HepG2 (cell line): Measurements from ENCODE around the gene FLYWCH1. TPM values are rescaled to one million over a fixed set of nuclear protein-coding genes. Genes with fewer than 3 reads are reported as not detected.

Experiments
- ARHGAP35 ChIP-seq: sonication (generic); formaldehyde crosslinking; IDR thresholded peaks from 2 replicates; pipeline ENCODE4 v1.9.0; 2022; ENCODE audit warnings: mild to moderate bottlenecking, inconsistent platforms, moderate library complexity, missing genetic modification reagents, borderline replicate concordance
- ERF ChIP-seq: IDR thresholded peaks from 2 replicates; pipeline ENCODE4 v1.6.1; 2018; ENCODE audit warnings: missing biosample characterization, missing genetic modification reagents
- FOXC1 ChIP-seq: sonication (generic); formaldehyde crosslinking; IDR thresholded peaks from 2 replicates; pipeline ENCODE4 v1.8.0; 2022; ENCODE audit warnings: mild to moderate bottlenecking, missing genetic modification reagents, borderline replicate concordance
- KDM5A ChIP-seq: fragments of 200-600 bp; sonication (generic); IDR thresholded peaks from 2 replicates; pipeline ENCODE4 v1.7.0; 2018; ENCODE audit warnings: antibody characterized with exemption, mild to moderate bottlenecking, low read length, borderline replicate concordance
- MEIS2 ChIP-seq: sonication (generic); formaldehyde crosslinking; IDR thresholded peaks from 2 replicates; pipeline ENCODE4 v1.9.0; 2021; ENCODE audit warnings: mild to moderate bottlenecking, missing genetic modification reagents
- MNT ChIP-seq: fragments of 450-650 bp; IDR thresholded peaks from 2 replicates; pipeline ENCODE4 v1.6.1; 2016
- MTA1 ChIP-seq: sonication (generic); formaldehyde crosslinking; IDR thresholded peaks from 2 replicates; pipeline ENCODE4 v1.4.0; 2020; ENCODE audit warnings: missing genetic modification reagents, mild to moderate bottlenecking, borderline replicate concordance
- POLR2AphosphoS5 ChIP-seq: IDR thresholded peaks from 2 replicates; pipeline ENCODE4 v1.6.1; 2012; ENCODE audit warnings: low read depth, low read length
- PTBP1 ChIP-seq: fragments of 200-400 bp; formaldehyde crosslinking; IDR thresholded peaks from 2 replicates; pipeline ENCODE4 v1.6.1; 2018; ENCODE audit warnings: low read length, low read depth; ENCODE audit not compliant: poor library complexity, severe bottlenecking
- TRAFD1 ChIP-seq: sonication (generic); formaldehyde crosslinking; IDR thresholded peaks from 2 replicates; pipeline ENCODE4 v1.5.1; 2020; ENCODE audit warnings: missing genetic modification reagents, mild to moderate bottlenecking, borderline replicate concordance
- TSC22D2 ChIP-seq: sonication (generic); formaldehyde crosslinking; IDR thresholded peaks from 2 replicates; pipeline ENCODE4 v1.5.1; 2020; ENCODE audit warnings: missing genetic modification reagents, mild to moderate bottlenecking, borderline replicate concordance
- XRCC5 ChIP-seq: fragments of 200-400 bp; formaldehyde crosslinking; optimal IDR thresholded peaks from 2 replicates; pipeline ENCODE3; 2017; ENCODE audit warnings: mild to moderate bottlenecking, low read length
- ZBTB14 ChIP-seq: sonication (generic); formaldehyde crosslinking; IDR thresholded peaks from 2 replicates; pipeline ENCODE4 v1.4.0; 2020; ENCODE audit warnings: missing genetic modification reagents
- ZFY ChIP-seq: sonication (generic); formaldehyde crosslinking; IDR thresholded peaks from 2 replicates; pipeline ENCODE4 v1.4.0; 2020; ENCODE audit warnings: missing genetic modification reagents
- ZMYM4 ChIP-seq: sonication (generic); formaldehyde crosslinking; IDR thresholded peaks from 2 replicates; pipeline ENCODE4 v1.8.1; 2023; ENCODE audit warnings: mild to moderate bottlenecking, missing genetic modification reagents
- ZNF451 ChIP-seq: sonication (generic); formaldehyde crosslinking; IDR thresholded peaks from 2 replicates; pipeline ENCODE4 v1.5.0; 2020; ENCODE audit warnings: mild to moderate bottlenecking, missing genetic modification reagents
- ZNF609 ChIP-seq: sonication (generic); formaldehyde crosslinking; IDR thresholded peaks from 2 replicates; pipeline ENCODE4 v1.4.0; 2020; ENCODE audit warnings: mild to moderate bottlenecking, missing genetic modification reagents, borderline replicate concordance
- ZNF878 ChIP-seq: sonication (generic); formaldehyde crosslinking; IDR thresholded peaks from 2 replicates; pipeline ENCODE4 v1.8.1; 2023; ENCODE audit warnings: mild to moderate bottlenecking, missing genetic modification reagents, moderate library complexity
- ZNF891 ChIP-seq: sonication (generic); formaldehyde crosslinking; IDR thresholded peaks from 2 replicates; pipeline ENCODE4 v1.5.0; 2020; ENCODE audit warnings: mild to moderate bottlenecking, missing genetic modification reagents
- polyA plus RNA-seq, 8 experiments: library from polyadenylated mRNA; depleted of rRNA in 3 of 8; stranded (reverse) in 7 of 8; unstranded in 1 of 8; fragments of >200 nt; fragmentation: Illumina TruSeq in 4 of 8; extraction: Trizol in 4 of 8; gene quantifications; 2 replicates each; pipeline versions ENCODE4 v1.2.1 to v1.2.3, GENCODE V29; 2011 to 2016; ENCODE audit warnings: low read depth in 4 of 8, missing spikeins in 1 of 8, mixed read lengths in 1 of 8; ENCODE audit not compliant: insufficient read depth in 1 of 8
- total RNA-seq, 5 experiments: library from RNA; depleted of rRNA; stranded (reverse); fragments of >200 nt; fragmentation: Illumina TruSeq; extraction: Trizol; gene quantifications; 2 replicates each; pipeline ENCODE4 v1.2.3, GENCODE V29; 2016; ENCODE audit warnings: low read depth in 1 of 5

FLYWCH1 gene
- total and polyA plus RNA-seq, 2 of the 13 experiments (the other 11 are each of a cell fraction or from before 2014, with no cell fraction given) = 7.3 to 12.4 TPM

GRCh38 chr16:2904100-2904921 is 7.4 kb upstream of the FLYWCH1 start (continued):
- TF ChIP-seq TRAFD1 (CRISPR knock-in tag) = peak; percentile 16; the same call in 1 of the 2 replicates
- peak; percentile 22; the same call in 1 of the 2 replicates for TF ChIP-seq FOXC1 (CRISPR knock-in tag)
- no peak for TF ChIP-seq MNT
- TF ChIP-seq XRCC5 = peak; percentile 38
- TF ChIP-seq ZFY (CRISPR knock-in tag) = peak; percentile 89
- TF ChIP-seq ERF = peak; percentile 77; the same call in 1 of the 2 replicates
- peak; percentile 60 for TF ChIP-seq KDM5A
- TF ChIP-seq ZNF451 = peak; percentile 68
- peak; percentile 37; the same call in 1 of the 2 replicates for TF ChIP-seq ZMYM4 (CRISPR knock-in tag)
- TF ChIP-seq ZNF878 (CRISPR knock-in tag) = no peak; the same call in 1 of the 2 replicates
- 0 out of 2 replicates have a peak, but pooled peaks have one; percentile 28 for TF ChIP-seq TSC22D2 (CRISPR knock-in tag)
- peak; percentile 35; the same call in 1 of the 2 replicates for TF ChIP-seq ZNF891 (CRISPR knock-in tag)
- TF ChIP-seq ZBTB14 (CRISPR knock-in tag) = peak; percentile 46; the same call in 1 of the 2 replicates
- peak; percentile 37; the same call in 1 of the 2 replicates for TF ChIP-seq MTA1 (CRISPR knock-in tag)
- peak; percentile 52; the same call in 1 of the 2 replicates for TF ChIP-seq MEIS2
- TF ChIP-seq POLR2AphosphoS5 = peak; percentile 62
- TF ChIP-seq ARHGAP35 (CRISPR knock-in tag) = no peak
- TF ChIP-seq ZNF609 = peak; percentile 67; the same call in 1 of the 2 replicates
- TF ChIP-seq PTBP1 = no peak
